GM12872 (cell line): Measurements from ENCODE around the gene CCDC146.

Source experiments
- CTCF ChIP-seq: IDR thresholded peaks from 3 replicates; pipeline ENCODE4 v1.5.1; 2011; ENCODE audit warnings: low read depth, mild to moderate bottlenecking, low read length, moderate library complexity; ENCODE audit not compliant: insufficient read depth

Gene CCDC146

GRCh38 chr7:77338883-77339629, 216.6 kb downstream of the CCDC146 start:
- no peak for TF ChIP-seq CTCF

- no peak for TF ChIP-seq CTCF
Observed at GRCh38 chr7:77339726-77340125, 217.3 kb downstream of the CCDC146 start.
